Posterior vena cava (tissue), 2 donors: ENCODE measurements around the gene SERPINC1. TPM values are rescaled to one million over a fixed set of nuclear protein-coding genes. Genes with fewer than 3 reads are reported as not detected.
"Not testable (repeated sequence)": the region's sequence is repeated elsewhere in the genome, so short reads cannot be mapped to it uniquely, and the experiment has no call there.

Experiments
- DNase-seq: peaks from one replicate; pipeline ENCODE4 v3.0.0-alpha.2; 2020; ENCODE audit warnings: low spot score
- intact Hi-C, 2 donors: fragments of 100-400 bp; cut with DNase I; formaldehyde crosslinking; loops; one replicate each; pipeline versions ENCODE4 v1.14.1 to v1.14.2; 2022 to 2023
- total RNA-seq, 2 donors: library from RNA; stranded (reverse); fragmentation: NEBNext Ultra II Directional; extraction: Animal tissue kit (Norgen Biotek cat#: 25700); gene quantifications; one replicate each; pipeline ENCODE4 v1.2.1, GENCODE V29; 2021
- donor health status: DM: yes; HTN: yes; CAD: no.
- donor health status: DM: yes; HTN: yes; CAD: no.

SERPINC1 gene
- total RNA-seq, 2 donors from 2014 or later = 0.65 TPM; not detected in 1

- intact Hi-C loops = no loop called here
Observed at GRCh38 chr1:173900427-173900826, 16.7 kb downstream of the SERPINC1 start.

DNA sequence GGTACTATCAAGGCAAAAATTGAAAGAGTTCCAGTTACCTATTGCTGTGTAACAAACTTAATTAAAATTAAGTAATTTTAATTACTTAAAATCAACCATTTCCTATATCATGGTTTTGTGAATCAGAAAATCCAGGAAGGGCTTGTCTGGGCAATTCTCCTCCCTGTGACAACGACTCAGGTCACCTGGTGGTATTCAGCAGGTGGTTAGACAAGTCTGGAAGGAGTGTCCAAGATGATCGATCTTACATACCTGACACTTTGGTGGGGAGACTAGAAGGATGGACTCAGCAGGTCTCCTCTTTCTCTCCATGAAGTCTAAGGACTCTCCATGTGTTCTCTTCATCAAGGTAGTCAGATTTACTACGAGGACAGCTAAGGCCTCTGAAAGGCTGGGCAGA, 22.9 kb downstream of the SERPINC1 start:
- DNase-seq = no peak
- intact Hi-C loops = no loop called here

More at GRCh38 chr1:173900427-173900826, 16.7 kb downstream of the SERPINC1 start:
- no peak for DNase-seq

DNA sequence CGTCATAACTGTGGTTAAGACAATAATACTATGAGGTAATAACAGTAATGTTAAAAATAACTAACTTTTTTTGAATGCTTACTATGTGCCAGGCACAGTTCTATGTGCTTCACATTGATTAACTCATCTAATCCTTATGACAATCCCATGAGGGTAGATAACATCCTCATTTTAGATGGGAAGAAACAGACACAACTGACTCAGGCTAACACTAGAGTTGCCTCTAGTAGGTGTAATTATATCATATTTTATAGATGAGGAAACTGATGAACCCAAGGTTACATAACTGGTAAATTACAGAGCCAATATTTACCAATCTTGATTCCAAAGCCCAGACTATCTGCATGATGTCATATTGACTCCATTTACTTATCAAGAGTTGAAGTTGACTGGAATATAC, 23.5 kb downstream of the SERPINC1 start:
- DNase-seq = no peak
- intact Hi-C loops = no loop called here

DNA sequence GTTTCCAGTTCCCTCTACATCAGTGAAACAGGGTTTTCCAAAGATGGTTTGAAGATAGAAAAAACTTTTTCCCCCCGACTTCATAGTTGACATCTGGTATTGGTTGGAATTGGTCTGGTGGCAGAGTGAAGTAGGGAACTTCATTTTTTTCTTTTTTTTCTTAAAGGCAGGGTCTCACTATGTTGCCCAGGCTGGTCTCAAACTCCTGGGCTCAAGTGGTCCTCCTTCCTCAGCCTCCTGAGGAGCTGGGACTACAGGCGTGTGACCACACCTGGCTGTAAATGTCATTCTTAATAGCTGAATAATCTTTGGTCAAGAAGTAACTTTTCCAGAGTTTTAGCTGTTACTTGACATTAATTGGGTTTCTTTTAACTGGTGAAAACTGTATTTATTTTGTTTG, 27.2 kb downstream of the SERPINC1 start:
- no peak for DNase-seq
- intact Hi-C loops = no loop called here

DNA sequence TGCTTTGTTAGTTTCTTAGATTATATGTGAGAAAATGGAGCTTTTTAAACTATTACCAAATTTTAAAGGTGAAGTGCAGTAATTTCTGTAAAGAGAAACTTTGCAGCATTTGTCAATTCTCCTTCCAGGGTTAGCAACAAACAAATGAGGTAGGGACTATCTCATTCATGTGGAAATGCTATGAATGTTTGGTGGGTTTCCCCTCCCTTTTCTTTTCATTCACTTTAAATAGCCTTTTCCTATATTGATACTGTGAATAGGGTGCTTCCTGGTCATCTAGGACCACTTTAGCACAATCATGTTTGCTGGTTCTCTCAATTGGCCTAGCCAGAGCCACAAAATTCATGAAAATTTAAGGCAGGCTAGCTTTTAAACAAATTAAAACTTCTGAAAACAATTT, 28.4 kb downstream of the SERPINC1 start:
- intact Hi-C loops = no loop called here
- DNase-seq = no peak

- intact Hi-C loops = no loop called here
- no peak for DNase-seq
Observed at GRCh38 chr1:173887627-173888026, 29.5 kb downstream of the SERPINC1 start.

DNA sequence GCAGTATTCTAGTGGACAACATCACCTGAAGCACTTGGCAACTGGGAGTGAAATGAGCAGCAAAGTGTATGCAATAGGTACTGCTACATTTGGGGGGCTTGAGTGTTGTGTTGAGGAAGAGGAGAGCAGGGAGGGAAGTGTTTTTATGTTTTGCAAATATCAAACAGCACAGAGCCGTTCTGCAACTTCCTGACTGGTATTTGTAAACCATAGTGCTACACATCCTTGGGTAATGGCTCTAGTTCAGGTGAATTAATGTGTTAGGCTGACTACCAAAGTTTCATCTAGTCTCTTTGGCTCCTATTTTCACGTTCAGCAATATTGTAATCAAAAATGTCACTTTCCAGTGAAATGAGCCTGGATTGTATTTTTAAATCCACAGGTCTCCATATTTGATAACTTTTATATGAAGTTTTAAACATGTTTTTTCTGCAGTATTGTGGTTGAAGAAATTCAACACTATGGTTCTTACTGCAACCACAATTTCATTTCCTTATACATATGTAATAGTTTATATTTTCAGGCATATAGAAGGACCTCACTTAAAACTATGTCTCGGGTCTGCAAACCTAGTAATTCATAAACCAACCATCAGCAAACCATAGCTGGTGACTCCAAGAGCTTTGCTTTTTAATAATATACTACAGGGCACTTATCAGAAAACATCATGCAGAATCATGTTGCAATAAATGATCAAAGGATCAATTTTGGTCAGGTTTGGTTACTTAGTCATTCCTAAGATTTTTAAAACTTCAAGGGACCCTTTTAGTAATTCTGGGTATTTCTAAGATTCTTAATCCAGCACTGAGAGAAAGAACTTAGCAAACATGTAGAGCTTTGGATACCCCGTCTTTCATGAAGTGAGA, 30.1 kb downstream of the SERPINC1 start:
- no peak for DNase-seq
- intact Hi-C loops = no loop called here

- intact Hi-C loops = no loop called here
- no peak for DNase-seq
Observed at GRCh38 chr1:173884701-173885100, 32.4 kb downstream of the SERPINC1 start.

- DNase-seq, intact Hi-C loops: not testable (repeated sequence)
Observed at GRCh38 chr1:173881117-173881516, 36.0 kb downstream of the SERPINC1 start.

DNA sequence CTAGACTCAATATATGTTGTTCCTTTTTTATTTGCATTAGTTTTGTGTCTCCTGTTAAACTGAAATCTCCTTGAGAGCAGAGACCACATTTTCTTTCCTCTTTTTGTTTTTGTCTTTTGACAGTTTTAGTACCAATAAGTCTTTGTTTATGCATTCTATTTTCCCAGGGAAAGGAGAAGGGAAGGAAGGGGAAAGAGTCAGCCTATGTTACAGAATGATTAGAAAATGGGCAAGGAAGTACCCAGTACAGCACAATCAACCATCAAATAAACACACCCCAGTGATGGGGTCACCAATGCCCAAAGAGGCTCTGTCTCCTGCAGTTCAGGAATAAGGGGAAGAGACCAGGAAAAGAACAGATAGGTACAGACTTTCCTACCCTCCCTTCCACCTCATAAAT, 38.9 kb downstream of the SERPINC1 start:
- DNase-seq = no peak
- intact Hi-C loops = no loop called here

- DNase-seq = no peak
- intact Hi-C loops = no loop called here
Observed at GRCh38 chr1:173876732-173877131, 40.4 kb downstream of the SERPINC1 start.

DNA sequence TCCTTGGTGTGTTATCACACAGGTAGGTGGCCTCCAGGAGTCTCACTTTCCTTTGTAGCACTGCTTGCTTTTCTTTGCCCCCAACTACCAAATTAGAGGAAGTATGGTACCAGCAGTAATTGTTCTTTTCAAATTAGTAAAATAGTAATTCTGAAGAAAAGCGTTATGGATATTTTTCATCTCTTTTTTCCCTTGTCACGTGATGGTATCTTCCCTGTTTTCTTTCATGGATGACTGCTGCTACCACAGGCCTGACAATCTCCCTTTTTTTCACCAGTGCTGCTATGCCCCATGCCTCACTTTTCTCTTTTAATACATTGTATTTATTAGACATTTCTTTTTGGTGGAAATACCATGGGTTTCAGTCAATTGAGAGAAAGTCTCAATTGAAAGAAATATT, 45.6 kb downstream of the SERPINC1 start:
- DNase-seq = no peak
- intact Hi-C loops = loop anchor here in 1 of 2 donors (2.0 kb wide), 1 partner anchor 49 kb away; no protein-coding TSS in a partner anchor

DNA sequence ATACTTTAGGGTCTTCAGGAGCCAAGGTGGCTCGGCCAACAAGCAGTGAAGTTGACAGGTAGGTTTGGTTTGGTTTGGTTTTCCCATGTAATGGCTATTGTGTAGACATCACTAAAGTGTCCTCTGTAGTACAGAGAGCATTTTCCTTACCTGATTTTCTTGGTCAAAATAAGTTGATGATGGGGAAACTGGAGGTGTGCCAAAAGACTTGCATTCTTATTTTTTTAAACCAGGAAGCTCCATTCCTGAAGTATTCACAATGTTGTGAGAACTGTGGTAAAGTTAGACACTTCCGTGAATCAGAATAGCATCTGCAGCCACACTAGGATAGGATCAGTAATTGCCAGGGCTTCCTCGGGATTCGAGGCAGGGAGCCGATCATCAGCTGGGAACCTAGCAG, 46.0 kb downstream of the SERPINC1 start:
- DNase-seq = no peak
- intact Hi-C loops = loop anchor here in 1 of 2 donors (2.0 kb wide), 1 partner anchor 48 kb away; no protein-coding TSS in a partner anchor

GRCh38 chr1:173870252-173871075, 46.7 kb downstream of the SERPINC1 start:
- intact Hi-C loops = loop anchor here in 1 of 2 donors (2.0 kb wide), 1 partner anchor 48 kb away; no protein-coding TSS in a partner anchor
- no peak for DNase-seq

GRCh38 chr1:173869021-173869359, 48.1 kb downstream of the SERPINC1 start:
- intact Hi-C loops = no loop called here
- no peak for DNase-seq

DNA sequence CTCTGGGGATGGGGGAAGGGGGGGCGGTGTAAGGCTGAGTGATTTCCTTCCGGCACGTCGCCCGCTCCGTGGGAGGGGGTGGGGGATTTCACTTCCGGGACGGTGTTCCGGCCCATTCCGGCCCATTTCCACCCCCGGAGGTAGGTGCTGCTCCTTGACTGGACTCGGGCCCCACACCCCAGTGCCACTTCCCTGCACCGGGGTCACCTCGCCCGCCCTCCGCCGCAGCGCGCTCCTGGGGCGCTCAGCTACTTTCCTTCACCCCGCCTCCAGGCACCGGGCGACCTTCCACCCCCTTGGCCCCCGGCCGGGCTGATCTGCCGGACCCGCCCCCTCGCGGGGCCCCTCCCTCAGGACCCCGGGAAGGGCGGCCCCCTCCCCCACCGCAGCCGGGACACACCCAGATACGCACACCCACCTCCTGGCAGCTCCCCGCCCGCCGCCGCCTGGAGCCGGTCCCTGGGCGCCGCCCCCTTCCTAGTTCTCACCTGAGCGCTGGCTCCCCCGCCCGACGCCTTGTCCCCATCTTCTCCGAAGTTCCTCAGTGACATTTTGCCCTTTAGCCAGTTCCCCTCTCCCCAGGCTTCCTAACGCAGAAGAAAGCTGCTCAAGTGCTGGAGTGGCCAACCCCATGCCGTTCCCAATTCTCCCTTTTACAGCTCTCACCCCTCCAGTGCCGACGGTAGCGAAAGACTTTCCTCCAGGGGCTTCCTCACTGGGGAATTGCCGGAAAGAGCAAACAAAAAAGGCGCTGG, 48.7 kb downstream of the SERPINC1 start, which contains the start of gene ZBTB37:
Gene ZBTB37, plus strand, starts transcription at position 115 of the 755 bp plus-strand sequence. CDS start 1,846 bp downstream, outside the sequence.
- peak; percentile 95 for DNase-seq
- intact Hi-C loops = no loop called here

DNA sequence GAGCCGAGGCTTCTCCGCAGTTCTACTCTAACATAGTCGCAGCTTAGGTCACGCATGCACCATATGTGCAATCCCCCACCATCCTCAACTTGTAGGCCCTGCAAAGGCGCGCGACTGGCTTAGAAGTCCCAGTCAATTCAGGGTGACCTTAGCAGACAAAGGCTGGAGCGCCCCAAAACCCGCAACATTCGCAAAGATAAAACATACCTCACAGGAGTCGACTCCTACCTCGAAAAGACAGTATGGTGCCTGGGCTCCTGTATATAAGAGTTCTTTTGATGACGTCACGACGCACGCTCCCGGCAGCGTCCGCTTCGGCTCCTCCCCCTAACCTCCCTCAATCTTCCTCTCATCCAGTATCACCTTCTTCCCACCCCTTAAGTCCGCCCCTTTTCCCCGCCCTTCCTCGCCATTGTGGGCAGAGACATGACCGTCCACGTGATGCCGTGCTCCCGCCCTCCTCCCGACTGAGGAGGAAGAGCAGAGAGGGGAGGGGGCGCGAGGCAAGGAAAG, 49.3 kb downstream of the SERPINC1 start, which contains the start of gene GAS5:
Gene GAS5, minus strand, starts transcription at position 237 of the 513 bp plus-strand sequence.
- intact Hi-C loops = no loop called here

DNA sequence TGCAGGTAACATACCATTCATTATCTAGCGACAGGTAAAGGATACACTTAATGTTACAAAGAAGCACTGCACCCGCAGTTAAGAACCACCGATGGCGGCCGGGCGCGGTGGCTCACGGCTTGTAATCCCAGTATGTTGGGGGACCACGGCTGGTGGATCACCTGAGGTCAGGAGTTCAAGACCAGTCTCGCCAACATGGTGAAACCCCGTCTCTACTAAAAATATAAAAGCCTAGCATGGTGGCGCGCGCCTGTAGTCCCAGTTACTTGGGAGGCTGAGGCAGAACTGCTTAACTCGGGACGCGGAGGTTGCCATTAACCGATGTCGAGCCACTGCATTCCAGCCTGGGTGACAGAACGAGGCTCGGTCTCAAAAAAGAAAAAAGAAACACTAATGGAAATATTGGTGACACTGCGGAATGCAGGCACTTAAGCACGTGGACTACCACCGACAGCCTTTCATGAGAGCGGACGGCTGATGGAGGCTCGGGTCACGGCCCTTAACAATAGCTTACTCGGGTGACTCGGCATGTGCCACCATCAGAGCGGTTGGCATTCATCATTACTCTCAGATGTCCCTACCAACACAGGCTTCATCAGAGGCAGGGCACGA, 49.9 kb downstream of the SERPINC1 start:
- DNase-seq = no peak
- intact Hi-C loops = no loop called here

More for the DNA sequence above, 49.3 kb downstream of the SERPINC1 start, which contains the start of gene GAS5:
- peak; percentile 100 for DNase-seq
